K562 (cell line): ENCODE data around the gene LUC7L. TPM values are rescaled to one million over a fixed set of nuclear protein-coding genes. Genes with fewer than 3 reads are reported as not detected.

ENCODE experiments used
- AFF4 ChIP-seq: sonication (generic); formaldehyde crosslinking; IDR thresholded peaks from 2 replicates; pipeline ENCODE4 v1.8.0; 2023; ENCODE audit warnings: mild to moderate bottlenecking, missing genetic modification reagents
- ZNF407 ChIP-seq: fragments of 450-650 bp; IDR thresholded peaks from 2 replicates; pipeline ENCODE4 v1.6.1; 2016; ENCODE audit warnings: low read depth
- polyA plus RNA-seq, 8 experiments: library from polyadenylated mRNA; depleted of rRNA in 4 of 8; stranded (reverse) in 5 of 8; unstranded in 3 of 8; fragments of >200 nt; fragmentation: Nextera tagmentation in 2 of 8; fragmentation: Illumina TruSeq in 1 of 8; extraction: Ambion mirVana in 2 of 8; extraction: Trizol in 1 of 8; gene quantifications; 2 replicates each; pipeline versions ENCODE4 v1.2.1 to v1.2.3, GENCODE V29; 2011 to 2014; ENCODE audit warnings: inconsistent platforms in 1 of 8, missing spikeins in 1 of 8
- total RNA-seq, 7 experiments: library from RNA; depleted of rRNA in 6 of 7; stranded (reverse); fragments of >200 nt in 6 of 7; fragmentation: Illumina TruSeq in 2 of 7; extraction: Trizol in 2 of 7; gene quantifications; 2 replicates each; pipeline versions ENCODE4 v1.2.1 to v1.2.3, GENCODE V29; 2011 to 2021; ENCODE audit warnings: low replicate concordance in 1 of 7

Gene LUC7L
- total and polyA plus RNA-seq, 9 of the 15 experiments (the other 6 are each of a cell fraction or from before 2014, with no cell fraction given): 1.7 to 93.3 (median 59.5) TPM

GRCh38 chr16:243348-243747 is 14.1 kb upstream of the LUC7L start (continued):
- TF ChIP-seq AFF4 (CRISPR knock-in tag) (no peak), ZNF407 (no peak)
